ENCODE data around the gene GPS2.

The GPS2 gene

DNA sequence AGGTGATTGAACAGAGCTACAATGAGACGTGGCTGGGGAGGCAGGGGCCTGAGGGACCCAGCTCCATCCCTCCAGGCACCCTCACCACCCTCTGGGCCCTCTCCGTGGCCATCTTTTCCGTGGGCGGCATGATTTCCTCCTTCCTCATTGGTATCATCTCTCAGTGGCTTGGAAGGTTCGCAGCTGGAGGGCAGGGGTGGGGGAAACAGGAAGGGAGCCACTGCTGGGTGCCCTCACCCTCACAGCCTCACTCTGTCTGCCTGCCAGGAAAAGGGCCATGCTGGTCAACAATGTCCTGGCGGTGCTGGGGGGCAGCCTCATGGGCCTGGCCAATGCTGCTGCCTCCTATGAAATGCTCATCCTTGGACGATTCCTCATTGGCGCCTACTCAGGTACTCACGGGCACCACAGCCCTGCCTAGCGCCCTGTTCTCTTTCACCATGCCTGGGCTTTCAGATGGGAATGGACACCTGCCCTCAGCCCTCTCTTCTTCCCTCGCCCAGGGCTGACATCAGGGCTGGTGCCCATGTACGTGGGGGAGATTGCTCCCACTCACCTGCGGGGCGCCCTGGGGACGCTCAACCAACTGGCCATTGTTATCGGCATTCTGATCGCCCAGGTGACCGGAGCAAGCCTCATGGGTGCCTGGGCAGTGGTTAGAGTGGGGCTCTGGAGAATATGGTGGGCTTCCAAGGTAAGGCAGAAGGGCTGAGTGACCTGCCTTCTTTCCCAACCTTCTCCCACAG lies 31.5 kb downstream of the GPS2 start (continued):
- TF ChIP-seq, protein P1, sequence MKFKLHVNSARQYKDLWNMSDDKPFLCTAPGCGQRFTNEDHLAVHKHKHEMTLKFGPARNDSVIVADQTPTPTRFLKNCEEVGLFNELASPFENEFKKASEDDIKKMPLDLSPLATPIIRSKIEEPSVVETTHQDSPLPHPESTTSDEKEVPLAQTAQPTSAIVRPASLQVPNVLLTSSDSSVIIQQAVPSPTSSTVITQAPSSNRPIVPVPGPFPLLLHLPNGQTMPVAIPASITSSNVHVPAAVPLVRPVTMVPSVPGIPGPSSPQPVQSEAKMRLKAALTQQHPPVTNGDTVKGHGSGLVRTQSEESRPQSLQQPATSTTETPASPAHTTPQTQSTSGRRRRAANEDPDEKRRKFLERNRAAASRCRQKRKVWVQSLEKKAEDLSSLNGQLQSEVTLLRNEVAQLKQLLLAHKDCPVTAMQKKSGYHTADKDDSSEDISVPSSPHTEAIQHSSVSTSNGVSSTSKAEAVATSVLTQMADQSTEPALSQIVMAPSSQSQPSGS (tag by site-specific recombination; IDR thresholded peaks at IDR 0.05; ENCODE audit: low read depth): no peak
- no peak for TF ChIP-seq TSHZ1 (tag by site-specific recombination; IDR thresholded peaks at IDR 0.05; ENCODE audit: borderline replicate concordance)
- TF ChIP-seq ZIC2 (tag by site-specific recombination; IDR thresholded peaks at IDR 0.05): no peak
- no peak for TF ChIP-seq ZEB2 (tag by site-specific recombination; IDR thresholded peaks at IDR 0.05)

- Histone ChIP-seq H3K9me3 (ENCODE audit: control insufficient read depth, insufficient read depth, low read depth, low read length) (no peaks in the 10 kb centered on the region), H3K4me1 (ENCODE audit: control insufficient read depth, insufficient read depth, low read length) (peaks cover 9% of the 10 kb centered on the region), H3K27ac (ENCODE audit: extremely low read depth, low read depth, low read length) (no peak overlapping the region), H3K36me3 (ENCODE audit: control insufficient read depth in 2 of 2, insufficient read depth in 1 of 2, low read length in 2 of 2) (no peaks in the 10 kb centered on the region; a peak in 1 of 3 replicates), H3K4me3 (ENCODE audit: low read depth, low read length) (no peak overlapping the region)
- TF ChIP-seq OSR2 (tag by site-specific recombination; IDR thresholded peaks at IDR 0.05) (no peak), SP7 (tag by site-specific recombination; IDR thresholded peaks at IDR 0.05) (no peak), ZNF549 (tag by site-specific recombination; IDR thresholded peaks at IDR 0.05) (no peak), OVOL3 (tag by site-specific recombination; IDR thresholded peaks at IDR 0.05) (no peak), ZIC2 (tag by site-specific recombination; IDR thresholded peaks at IDR 0.05) (peak; percentile 32; the same call in 1 of the 2 replicates), KLF10 (tag by site-specific recombination; IDR thresholded peaks at IDR 0.05) (no peak), HOXC10 (CRISPR knock-in tag; IDR thresholded peaks at IDR 0.05) (no peak)
- TF ChIP-seq, protein P2, sequence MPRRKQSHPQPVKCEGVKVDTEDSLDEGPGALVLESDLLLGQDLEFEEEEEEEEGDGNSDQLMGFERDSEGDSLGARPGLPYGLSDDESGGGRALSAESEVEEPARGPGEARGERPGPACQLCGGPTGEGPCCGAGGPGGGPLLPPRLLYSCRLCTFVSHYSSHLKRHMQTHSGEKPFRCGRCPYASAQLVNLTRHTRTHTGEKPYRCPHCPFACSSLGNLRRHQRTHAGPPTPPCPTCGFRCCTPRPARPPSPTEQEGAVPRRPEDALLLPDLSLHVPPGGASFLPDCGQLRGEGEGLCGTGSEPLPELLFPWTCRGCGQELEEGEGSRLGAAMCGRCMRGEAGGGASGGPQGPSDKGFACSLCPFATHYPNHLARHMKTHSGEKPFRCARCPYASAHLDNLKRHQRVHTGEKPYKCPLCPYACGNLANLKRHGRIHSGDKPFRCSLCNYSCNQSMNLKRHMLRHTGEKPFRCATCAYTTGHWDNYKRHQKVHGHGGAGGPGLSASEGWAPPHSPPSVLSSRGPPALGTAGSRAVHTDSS (tag by site-specific recombination; IDR thresholded peaks at IDR 0.05): no peak
- CTCF ChIA-PET: interaction anchor here (0.6 to 9.0 kb wide), 5 partner anchors 10 to 855 kb away, joined by 3 to 160 read pairs (median 3); no protein-coding TSS in a partner anchor
- POLR2A ChIA-PET: interaction anchor here (1.0 to 3.1 kb wide), 3 partner anchors 13 to 62 kb away, joined by 3 to 20 read pairs (median 14); no protein-coding TSS in a partner anchor
These were observed 32.3 kb downstream of the GPS2 start for GRCh38 chr17:7282752-7283321.

DNA sequence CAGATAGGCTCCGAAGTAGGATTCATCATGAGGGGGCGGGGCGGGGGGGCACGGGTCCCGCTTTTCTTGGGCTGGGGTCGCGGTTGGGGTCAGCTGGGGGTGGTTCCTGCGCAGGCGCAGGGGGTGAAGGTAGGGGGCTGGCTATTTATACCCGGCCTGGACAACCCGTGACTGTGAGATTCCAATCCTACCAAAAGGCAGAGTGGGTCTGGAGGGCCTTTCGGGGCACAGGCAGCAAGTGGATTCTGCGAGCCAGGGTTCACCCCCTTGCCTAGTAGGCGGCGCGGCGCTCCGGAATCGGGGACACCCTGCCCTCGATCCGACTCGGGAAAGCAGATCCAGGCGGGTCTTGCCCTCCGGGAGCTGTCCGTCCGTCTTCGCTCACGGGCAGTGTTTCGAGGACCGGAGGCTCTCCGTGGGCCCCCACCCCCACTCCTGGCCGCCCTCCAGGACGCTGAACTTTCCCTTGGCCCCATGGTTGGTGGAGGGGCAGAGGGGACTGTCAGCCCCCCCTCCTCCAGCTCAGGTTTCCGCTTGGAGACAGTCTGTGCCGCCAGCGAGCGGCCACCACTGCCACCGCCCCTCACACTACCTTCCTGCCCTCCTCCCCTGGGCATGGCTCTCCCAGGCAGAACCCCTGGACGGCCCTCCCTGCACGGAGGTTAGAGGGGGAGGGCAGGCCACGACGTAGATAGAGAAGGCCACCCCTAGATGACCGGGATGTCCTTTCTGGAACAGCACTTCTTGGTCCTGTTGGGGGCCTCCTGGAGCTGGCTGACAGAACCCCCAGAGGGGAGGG lies 33.0 kb downstream of the GPS2 start:
- no peaks in the 10 kb centered on the region; a peak in 1 of 3 replicates for H3K36me3 ChIP-seq (ENCODE audit: control insufficient read depth in 2 of 2, insufficient read depth in 1 of 2, low read length in 2 of 2)
- POLR2A ChIA-PET: interaction anchor here (1.0 to 3.1 kb wide), 9 partner anchors 9 to 62 kb away, joined by 3 to 20 read pairs (median 6); partner anchors contain the start of genes DVL2, NEURL4 and PHF23
- H3K4me3 ChIP-seq (ENCODE audit: low read depth, low read length): peak overlapping the region; percentile 53
- CTCF ChIA-PET: interaction anchor here (0.6 to 9.0 kb wide), 8 partner anchors 10 to 856 kb away, joined by 3 to 160 read pairs (median 8); partner anchors contain the start of gene SENP3
- H3K4me1 ChIP-seq (ENCODE audit: control insufficient read depth, insufficient read depth, low read length): peaks cover 9% of the 10 kb centered on the region
- H3K27ac ChIP-seq (ENCODE audit: extremely low read depth, low read depth, low read length): no peak overlapping the region
- no peaks in the 10 kb centered on the region for H3K9me3 ChIP-seq (ENCODE audit: control insufficient read depth, insufficient read depth, low read depth, low read length)
- no peak for TF ChIP-seq ZNF645 (tag by site-specific recombination; IDR thresholded peaks at IDR 0.05)
- peak; percentile 69 for TF ChIP-seq GLIS2 (tag by site-specific recombination; IDR thresholded peaks at IDR 0.05)
- TF ChIP-seq PATZ1 (tag by site-specific recombination; IDR thresholded peaks at IDR 0.05): peak; percentile 7; the same call in 1 of the 2 replicates
- TF ChIP-seq GLIS1 (tag by site-specific recombination; IDR thresholded peaks at IDR 0.05): peak; percentile 78
- TF ChIP-seq ZNF777 (tag by site-specific recombination; IDR thresholded peaks at IDR 0.05; ENCODE audit: borderline replicate concordance): peak; percentile 80; the same call in 1 of the 2 replicates
- TF ChIP-seq, protein P3, sequence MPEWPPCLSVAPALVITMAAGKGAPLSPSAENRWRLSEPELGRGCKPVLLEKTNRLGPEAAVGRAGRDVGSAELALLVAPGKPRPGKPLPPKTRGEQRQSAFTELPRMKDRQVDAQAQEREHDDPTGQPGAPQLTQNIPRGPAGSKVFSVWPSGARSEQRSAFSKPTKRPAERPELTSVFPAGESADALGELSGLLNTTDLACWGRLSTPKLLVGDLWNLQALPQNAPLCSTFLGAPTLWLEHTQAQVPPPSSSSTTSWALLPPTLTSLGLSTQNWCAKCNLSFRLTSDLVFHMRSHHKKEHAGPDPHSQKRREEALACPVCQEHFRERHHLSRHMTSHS (tag by site-specific recombination; IDR thresholded peaks at IDR 0.05): no peak
- peak; percentile 4; the same call in 1 of the 2 replicates for TF ChIP-seq ZFP69B (tag by site-specific recombination; IDR thresholded peaks at IDR 0.05)

All from HEK293 (cell line).